ENCODE measurements around the gene DKK1.

Gene DKK1, protein sequence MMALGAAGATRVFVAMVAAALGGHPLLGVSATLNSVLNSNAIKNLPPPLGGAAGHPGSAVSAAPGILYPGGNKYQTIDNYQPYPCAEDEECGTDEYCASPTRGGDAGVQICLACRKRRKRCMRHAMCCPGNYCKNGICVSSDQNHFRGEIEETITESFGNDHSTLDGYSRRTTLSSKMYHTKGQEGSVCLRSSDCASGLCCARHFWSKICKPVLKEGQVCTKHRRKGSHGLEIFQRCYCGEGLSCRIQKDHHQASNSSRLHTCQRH

DNA sequence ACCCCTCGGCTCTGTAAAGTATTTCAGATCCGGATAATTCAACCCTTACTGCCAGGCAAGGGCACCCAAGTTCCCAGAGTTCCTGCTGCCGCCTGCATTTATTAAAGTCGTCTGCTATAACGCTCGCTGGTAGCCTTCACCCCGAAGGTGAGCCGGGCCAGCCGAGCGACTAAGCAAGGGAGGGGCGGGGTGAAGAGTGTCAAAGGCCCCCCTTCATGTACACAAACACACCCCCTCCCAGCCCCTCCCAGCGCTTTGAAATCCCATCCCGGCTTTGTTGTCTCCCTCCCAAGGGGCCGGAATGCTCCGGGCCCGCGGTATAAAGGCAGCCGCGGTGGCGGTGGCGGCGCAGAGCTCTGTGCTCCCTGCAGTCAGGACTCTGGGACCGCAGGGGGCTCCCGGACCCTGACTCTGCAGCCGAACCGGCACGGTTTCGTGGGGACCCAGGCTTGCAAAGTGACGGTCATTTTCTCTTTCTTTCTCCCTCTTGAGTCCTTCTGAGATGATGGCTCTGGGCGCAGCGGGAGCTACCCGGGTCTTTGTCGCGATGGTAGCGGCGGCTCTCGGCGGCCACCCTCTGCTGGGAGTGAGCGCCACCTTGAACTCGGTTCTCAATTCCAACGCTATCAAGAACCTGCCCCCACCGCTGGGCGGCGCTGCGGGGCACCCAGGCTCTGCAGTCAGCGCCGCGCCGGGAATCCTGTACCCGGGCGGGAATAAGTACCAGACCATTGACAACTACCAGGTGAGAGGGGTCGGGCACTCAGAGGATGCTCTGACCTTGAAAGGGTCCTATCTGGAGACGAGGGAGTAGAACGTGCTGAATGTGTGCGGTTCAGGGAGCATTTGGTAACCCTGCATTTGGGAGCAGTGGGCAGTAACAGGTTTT, at the start of gene DKK1:
Gene DKK1 (plus strand): TSS at position 349 of the 889 bp plus-strand sequence. CDS start 154 bp downstream, at position 503.
- Histone ChIP-seq H3K36me3 (ENCODE audit: low read length) (no peaks in the 10 kb centered on the region), H3K9me3 (ENCODE audit: insufficient read depth, low read length) (no peaks in the 10 kb centered on the region), H3K27me3 (ENCODE audit: low read length) (no peaks in the 10 kb centered on the region), H4K20me1 (ENCODE audit: low read depth, low read length) (no peaks in the 10 kb centered on the region), H3K79me2 (ENCODE audit: insufficient read depth, low read length) (no peaks in the 10 kb centered on the region), H3F3A (ENCODE audit: insufficient read depth) (no peaks in the 10 kb centered on the region), H2AFZ (ENCODE audit: low read depth, low read length, severe bottlenecking) (no peak within 1 kb of the TSS), H3K4me3 (ENCODE audit: insufficient read depth, low read length, poor library complexity, severe bottlenecking) (no peak within 1 kb of the TSS), H3K9ac (ENCODE audit: low read length) (no peak within 1 kb of the TSS), H3K4me2 (ENCODE audit: low read depth, low read length, poor library complexity, severe bottlenecking) (no peak within 1 kb of the TSS), H3K27ac (ENCODE audit: low read depth, low read length) (no peak within 1 kb of the TSS), H3K9me2 (replicated peaks; ENCODE audit: insufficient read depth, low read length) (no peaks in the 10 kb centered on the region)
- no peak for TF ChIP-seq EZH2phosphoT487 (conservative IDR thresholded peaks at IDR 0.05; ENCODE audit: low read length)
- TF ChIP-seq, protein P1, sequence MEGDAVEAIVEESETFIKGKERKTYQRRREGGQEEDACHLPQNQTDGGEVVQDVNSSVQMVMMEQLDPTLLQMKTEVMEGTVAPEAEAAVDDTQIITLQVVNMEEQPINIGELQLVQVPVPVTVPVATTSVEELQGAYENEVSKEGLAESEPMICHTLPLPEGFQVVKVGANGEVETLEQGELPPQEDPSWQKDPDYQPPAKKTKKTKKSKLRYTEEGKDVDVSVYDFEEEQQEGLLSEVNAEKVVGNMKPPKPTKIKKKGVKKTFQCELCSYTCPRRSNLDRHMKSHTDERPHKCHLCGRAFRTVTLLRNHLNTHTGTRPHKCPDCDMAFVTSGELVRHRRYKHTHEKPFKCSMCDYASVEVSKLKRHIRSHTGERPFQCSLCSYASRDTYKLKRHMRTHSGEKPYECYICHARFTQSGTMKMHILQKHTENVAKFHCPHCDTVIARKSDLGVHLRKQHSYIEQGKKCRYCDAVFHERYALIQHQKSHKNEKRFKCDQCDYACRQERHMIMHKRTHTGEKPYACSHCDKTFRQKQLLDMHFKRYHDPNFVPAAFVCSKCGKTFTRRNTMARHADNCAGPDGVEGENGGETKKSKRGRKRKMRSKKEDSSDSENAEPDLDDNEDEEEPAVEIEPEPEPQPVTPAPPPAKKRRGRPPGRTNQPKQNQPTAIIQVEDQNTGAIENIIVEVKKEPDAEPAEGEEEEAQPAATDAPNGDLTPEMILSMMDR (IDR thresholded peaks at IDR 0.05; ENCODE audit: insufficient read depth, low read length, poor library complexity, severe bottlenecking) = no peak

DNA sequence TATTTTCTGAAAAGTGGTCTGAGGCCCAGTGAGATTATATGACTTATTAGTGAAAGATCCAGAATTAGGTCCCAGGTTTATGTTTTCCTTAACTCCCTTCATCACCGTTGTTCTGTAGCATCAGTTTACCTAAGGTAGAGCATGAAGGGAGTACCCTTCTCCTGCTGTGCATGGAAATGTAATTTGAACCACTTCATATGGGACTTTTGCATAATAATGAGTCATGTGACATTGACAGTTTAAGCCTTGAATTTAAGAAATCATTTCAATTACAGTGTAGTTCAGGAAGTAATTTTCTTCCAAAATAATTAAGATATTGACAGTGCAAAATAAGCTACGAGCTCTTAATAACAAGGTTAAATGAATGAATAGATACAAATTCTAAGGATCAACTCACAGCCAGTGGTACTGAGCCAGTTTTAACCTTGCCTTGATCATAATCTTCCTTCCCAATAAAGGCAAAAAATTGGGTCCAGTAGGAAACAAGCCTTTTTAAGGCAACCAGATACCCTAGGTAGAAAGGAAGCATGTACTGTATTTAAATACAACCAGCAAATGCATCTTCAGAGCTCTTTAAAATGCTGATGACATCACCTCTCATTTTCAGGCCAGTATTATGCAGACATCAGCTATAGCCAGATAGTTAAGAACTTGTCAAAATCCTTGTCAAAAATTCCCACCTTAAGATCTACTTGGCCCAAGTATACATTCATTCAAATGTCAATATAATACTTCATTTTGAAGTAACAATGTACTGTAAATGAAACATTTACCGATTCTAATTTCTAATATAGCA, 48.8 kb upstream of the DKK1 start:
- no peak overlapping the region for H3K9ac ChIP-seq (ENCODE audit: low read length)
- no peak overlapping the region for H2AFZ ChIP-seq (ENCODE audit: low read depth, low read length, severe bottlenecking)
- H3K79me2 ChIP-seq (ENCODE audit: insufficient read depth, low read length) = no peaks in the 10 kb centered on the region
- no peaks in the 10 kb centered on the region for H3F3A ChIP-seq (ENCODE audit: insufficient read depth)
- H3K4me2 ChIP-seq (ENCODE audit: low read depth, low read length, poor library complexity, severe bottlenecking) = no peak overlapping the region
- no peaks in the 10 kb centered on the region for H3K27me3 ChIP-seq (ENCODE audit: low read length)
- no peaks in the 10 kb centered on the region for H3K36me3 ChIP-seq (ENCODE audit: low read length)
- no peaks in the 10 kb centered on the region for H4K20me1 ChIP-seq (ENCODE audit: low read depth, low read length)
- no peak overlapping the region for H3K27ac ChIP-seq (ENCODE audit: low read depth, low read length)
- H3K9me2 ChIP-seq (replicated peaks; ENCODE audit: insufficient read depth, low read length) = no peaks in the 10 kb centered on the region
- no peaks in the 10 kb centered on the region for H3K9me3 ChIP-seq (ENCODE audit: insufficient read depth, low read length)
- H3K4me3 ChIP-seq (ENCODE audit: insufficient read depth, low read length, poor library complexity, severe bottlenecking) = no peak overlapping the region
- TF ChIP-seq EZH2phosphoT487 (conservative IDR thresholded peaks at IDR 0.05; ENCODE audit: low read length) = no peak
- TF ChIP-seq, protein P1 (IDR thresholded peaks at IDR 0.05; ENCODE audit: insufficient read depth, low read length, poor library complexity, severe bottlenecking) = no peak

DNA sequence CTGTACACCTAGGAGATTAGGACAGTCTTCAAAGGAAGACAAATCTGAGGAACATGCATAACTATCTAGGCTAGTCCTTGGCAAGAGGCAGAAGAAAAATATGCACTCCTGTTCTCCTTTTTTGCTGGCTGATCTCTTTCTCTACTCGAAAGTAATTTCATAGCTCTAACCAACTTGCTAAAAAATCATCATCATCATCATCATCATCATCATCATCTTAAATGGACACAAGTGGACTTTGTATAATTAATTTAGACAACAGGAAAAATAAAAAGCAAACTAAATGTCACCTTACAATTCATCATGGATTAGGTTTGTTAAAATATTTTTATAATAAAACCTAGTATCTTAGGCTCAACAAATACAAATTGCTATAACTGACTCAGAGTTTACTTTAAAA, 47.2 kb upstream of the DKK1 start:
- Histone ChIP-seq H3K36me3 (ENCODE audit: low read length) (no peaks in the 10 kb centered on the region), H3K79me2 (ENCODE audit: insufficient read depth, low read length) (no peaks in the 10 kb centered on the region), H3K27ac (ENCODE audit: low read depth, low read length) (no peak overlapping the region), H3K9me2 (replicated peaks; ENCODE audit: insufficient read depth, low read length) (no peaks in the 10 kb centered on the region), H3K9me3 (ENCODE audit: insufficient read depth, low read length) (no peaks in the 10 kb centered on the region), H3K9ac (ENCODE audit: low read length) (no peak overlapping the region), H3K4me2 (ENCODE audit: low read depth, low read length, poor library complexity, severe bottlenecking) (no peak overlapping the region), H3K27me3 (ENCODE audit: low read length) (no peaks in the 10 kb centered on the region), H4K20me1 (ENCODE audit: low read depth, low read length) (no peaks in the 10 kb centered on the region), H3K4me3 (ENCODE audit: insufficient read depth, low read length, poor library complexity, severe bottlenecking) (no peak overlapping the region), H2AFZ (ENCODE audit: low read depth, low read length, severe bottlenecking) (no peak overlapping the region), H3F3A (ENCODE audit: insufficient read depth) (no peaks in the 10 kb centered on the region)
- TF ChIP-seq EZH2phosphoT487 (conservative IDR thresholded peaks at IDR 0.05; ENCODE audit: low read length) = no peak
- TF ChIP-seq, protein P1 (IDR thresholded peaks at IDR 0.05; ENCODE audit: insufficient read depth, low read length, poor library complexity, severe bottlenecking) = no peak

All from SU-DHL-6 (cell line).